Right hindlimb (tissue), 1 donor: ENCODE measurements around the gene INTS6.

Experiments
- DNase-seq: peaks from one replicate; pipeline ENCODE4 v3.0.0-alpha.2; 2018

Gene INTS6

GRCh38 chr13:51311957-51312520, 140.8 kb downstream of the INTS6 start:
- no peak for DNase-seq
